ENCODE measurements around the gene MLN. TPM values are rescaled to one million over a fixed set of nuclear protein-coding genes. Genes with fewer than 3 reads are reported as not detected.

The MLN gene
- total RNA-seq, 1 donor from 2014 or later, result not detected

- no peak for DNase-seq (ENCODE audit: low read depth in 2 of 2)
Observed at GRCh38 chr6:33789550-33789895, 14.3 kb downstream of the MLN start.

- DNase-seq (ENCODE audit: low read depth in 2 of 2), result peak; percentile 85 to 94
Observed at GRCh38 chr6:33788694-33789549, 14.9 kb downstream of the MLN start, which contains the start of gene LEMD2. TSS of gene LEMD2 (minus strand) at chr6:33789130. CDS start at chr6:33789116, 14 bp downstream.

DNA sequence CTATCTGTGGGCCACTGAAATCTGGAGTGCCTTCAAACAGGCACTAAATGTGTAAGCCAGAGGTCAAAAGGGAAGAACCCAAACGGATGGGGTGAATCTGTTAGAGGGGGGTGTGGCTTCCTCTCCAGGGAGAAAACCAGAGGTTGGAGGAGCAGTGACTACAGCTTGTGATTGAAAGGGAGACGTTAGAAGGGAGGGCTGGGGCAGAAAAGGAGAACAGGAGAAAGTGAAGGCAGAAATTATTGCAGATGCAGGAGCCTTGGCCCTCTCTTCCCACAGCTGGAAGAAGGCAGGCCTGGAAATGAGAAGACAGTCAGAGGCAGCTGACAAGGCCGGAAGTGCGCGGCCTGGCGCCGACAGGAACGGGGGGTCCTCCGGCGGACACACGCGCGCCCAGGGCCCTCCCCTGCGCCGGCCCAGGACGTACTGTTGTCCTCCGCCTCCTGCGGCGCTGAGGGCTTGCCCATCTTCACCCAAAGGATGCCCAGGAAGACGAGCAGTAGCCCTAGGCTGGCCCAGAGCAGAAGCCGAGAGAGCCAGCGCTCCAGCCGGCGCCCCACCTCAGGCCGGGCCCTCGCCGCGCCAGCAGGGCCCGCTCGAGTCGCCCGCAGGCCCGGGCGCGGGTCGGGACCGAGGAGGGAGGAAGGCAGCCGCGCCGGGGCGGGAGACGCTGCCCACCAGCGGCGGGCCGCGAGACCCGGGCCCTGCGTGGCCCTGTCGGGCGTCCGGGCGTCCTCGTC lies 15.7 kb downstream of the MLN start:
- DNase-seq (ENCODE audit: low read depth in 2 of 2), result peak; percentile 47 to 87

DNA sequence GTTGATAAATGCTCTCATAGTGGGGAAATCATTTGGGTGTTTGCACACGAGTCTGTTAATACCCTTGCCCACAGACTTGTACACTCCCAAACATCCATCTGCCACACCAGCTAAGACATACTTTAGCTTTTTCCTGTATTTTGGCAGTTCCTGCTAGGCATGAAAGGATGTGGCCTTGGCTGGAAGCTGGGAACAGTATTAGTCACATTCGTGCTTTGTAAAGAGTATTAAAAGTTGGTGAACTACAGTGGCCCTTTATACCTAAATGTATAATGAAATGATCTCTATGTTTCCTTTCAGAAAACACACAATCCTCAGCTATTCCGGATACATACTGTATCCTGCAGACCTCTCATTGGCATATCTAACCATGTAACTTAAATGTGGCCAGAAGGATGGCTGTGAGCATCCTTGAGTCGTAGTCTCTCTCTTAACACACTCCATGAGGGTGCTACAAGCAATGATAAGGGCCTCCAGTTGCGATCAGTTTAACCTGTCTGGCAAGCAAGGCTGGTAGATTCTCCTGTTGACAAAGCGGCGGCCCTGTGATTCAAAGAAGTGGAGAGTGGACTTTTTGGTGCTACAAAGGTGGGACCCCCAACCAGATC lies 16.4 kb downstream of the MLN start:
- peak in 1 of 2 donors; percentile 63 for DNase-seq (ENCODE audit: low read depth in 2 of 2)

DNA sequence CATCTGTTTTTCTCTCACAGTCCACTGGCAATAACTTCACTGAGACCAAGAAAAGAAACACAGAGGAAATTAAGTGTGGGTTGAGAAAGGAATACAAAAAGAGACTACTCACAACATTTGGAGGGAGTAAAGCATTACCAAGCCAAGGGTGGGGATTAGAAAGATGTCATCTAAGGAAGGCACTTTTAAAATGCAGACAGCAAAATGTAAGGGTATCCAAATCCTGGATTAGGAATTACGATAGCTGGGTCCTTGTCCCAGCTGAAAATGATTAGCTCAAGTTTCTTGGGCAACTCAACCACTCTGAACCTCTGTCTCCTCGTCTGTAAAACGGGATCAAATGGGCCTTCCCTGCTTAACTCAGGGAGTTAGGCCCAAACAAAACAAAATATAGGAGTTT lies 17.1 kb downstream of the MLN start:
- no peak for DNase-seq (ENCODE audit: low read depth in 2 of 2)

- peak in 1 of 2 donors; percentile 68 for DNase-seq (ENCODE audit: low read depth in 2 of 2)
Observed at GRCh38 chr6:33785778-33786177, 18.0 kb downstream of the MLN start.

GRCh38 chr6:33784787-33785186 lies 19.0 kb downstream of the MLN start:
- DNase-seq (ENCODE audit: low read depth in 2 of 2), result no peak

DNA sequence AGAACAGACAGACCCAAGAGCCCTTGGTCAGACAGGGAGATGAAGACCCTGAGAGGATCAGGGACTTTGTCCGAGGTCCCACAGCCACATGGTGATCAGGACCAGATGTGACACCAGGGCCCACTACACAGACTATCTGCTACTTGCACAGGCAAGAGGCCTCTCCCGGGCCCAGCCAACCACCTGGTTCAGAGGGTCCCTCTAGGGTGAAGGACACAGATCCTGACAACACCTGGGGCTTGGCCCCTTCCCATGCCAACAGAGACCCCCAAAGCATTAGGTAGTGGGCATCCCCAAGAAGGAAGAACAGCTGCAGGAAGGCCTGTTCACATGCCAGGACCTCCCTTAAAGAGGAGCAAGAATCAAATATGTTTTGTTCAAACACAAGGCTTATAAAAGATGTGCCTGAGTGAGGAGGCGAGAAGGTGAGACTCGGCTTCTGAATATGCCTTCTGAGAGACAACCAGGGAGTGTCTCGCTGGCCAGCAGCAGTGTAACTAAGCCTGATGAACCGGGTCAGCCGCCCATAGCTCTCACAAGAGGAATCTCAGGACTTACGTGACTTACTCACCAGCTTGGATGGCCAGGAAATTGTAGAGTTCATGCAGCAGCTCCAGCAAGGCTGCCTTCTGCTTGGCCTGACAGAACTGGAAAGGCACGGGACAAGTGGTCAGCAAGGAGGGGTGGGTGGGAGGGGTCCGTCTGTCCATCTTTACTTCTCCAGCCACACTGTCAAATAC lies 19.9 kb downstream of the MLN start:
- DNase-seq (ENCODE audit: low read depth in 2 of 2), result no peak

DNA sequence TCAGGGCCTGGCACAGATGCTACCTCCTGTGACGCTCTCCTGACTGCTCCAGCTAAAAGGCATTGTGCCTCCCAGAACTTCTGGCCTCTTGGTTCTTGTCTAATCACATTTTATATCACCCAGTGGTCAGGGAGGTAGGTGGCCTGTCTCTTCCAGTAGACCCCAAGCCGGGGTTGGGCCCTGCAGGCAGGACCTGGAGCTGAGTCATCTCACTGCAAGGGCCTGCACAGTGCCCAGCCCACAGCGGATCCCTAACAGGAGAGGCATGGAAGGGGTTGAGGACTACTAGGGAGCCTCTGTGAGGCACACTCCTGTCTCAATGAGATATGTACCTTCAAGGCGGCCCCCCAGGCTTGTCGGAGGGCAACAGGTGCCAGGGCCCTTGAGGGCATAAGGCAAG lies 21.2 kb downstream of the MLN start:
- DNase-seq (ENCODE audit: low read depth in 2 of 2), result no peak

DNA sequence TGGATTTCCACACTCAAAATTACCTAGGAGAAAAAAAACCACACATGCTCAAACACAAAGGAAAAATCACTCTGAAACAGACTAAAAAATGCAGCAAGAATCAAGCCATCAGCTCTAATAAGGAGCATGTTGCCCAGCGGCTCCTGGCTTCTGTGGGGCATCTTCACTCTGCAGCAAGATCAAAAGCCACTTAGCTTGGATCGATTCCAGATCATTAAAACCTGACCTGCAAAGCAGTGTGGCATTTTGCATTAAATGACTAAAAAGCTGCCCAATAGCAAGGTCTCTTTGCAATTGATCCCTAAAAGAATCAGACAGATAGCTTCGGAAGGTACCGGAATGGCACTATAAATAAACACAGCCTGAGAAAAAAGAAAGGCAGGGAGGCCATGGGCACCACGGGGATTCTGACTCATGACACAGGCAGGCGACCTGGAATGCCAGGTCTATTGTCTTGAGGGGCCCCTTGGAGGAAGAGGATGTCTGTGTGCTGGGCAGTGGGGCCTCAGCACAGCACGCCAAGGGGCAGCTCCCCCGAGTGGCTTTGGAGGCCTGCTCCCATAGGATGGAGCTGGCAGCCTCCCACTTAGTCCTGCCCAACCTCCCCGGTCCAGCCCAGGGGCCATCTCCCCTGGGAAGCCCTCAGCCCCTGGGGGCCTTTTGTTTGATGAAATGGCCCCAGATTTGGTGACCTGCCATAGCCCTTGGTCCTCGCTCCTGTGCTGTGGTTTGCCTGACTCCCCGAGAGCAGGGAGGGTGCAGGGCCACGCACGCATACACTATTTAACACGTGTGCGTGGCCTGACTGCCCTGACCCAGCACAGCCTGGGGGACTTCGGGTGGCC lies 22.4 kb downstream of the MLN start:
- peak in 1 of 2 donors; percentile 90 for DNase-seq (ENCODE audit: low read depth in 2 of 2)

GRCh38 chr6:33779895-33780294 lies 23.9 kb downstream of the MLN start:
- no peak for DNase-seq (ENCODE audit: low read depth in 2 of 2)

DNA sequence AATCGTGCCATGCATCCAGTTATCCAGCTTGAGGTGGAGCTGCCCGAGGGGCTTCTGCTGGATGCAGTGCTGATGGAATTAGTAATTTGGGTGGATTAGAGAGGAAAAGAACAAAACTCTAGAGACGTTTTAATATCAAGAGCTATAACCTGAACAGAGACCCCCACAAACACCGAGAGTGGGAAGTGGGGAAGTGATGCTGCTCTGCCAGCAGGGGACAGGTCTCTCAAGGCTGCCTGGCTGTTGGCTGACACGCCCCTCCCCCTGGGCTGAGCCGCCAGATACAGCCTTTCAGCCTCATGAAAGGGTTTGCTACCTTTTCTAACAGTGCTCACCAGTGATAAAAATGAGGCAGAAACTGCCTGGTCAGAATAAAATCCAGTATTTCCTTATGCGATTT lies 24.5 kb downstream of the MLN start:
- peak in 1 of 2 donors; percentile 29 for DNase-seq (ENCODE audit: low read depth in 2 of 2)

- DNase-seq (ENCODE audit: low read depth in 2 of 2), result no peak
Observed at GRCh38 chr6:33778444-33779121, 25.2 kb downstream of the MLN start.

DNA sequence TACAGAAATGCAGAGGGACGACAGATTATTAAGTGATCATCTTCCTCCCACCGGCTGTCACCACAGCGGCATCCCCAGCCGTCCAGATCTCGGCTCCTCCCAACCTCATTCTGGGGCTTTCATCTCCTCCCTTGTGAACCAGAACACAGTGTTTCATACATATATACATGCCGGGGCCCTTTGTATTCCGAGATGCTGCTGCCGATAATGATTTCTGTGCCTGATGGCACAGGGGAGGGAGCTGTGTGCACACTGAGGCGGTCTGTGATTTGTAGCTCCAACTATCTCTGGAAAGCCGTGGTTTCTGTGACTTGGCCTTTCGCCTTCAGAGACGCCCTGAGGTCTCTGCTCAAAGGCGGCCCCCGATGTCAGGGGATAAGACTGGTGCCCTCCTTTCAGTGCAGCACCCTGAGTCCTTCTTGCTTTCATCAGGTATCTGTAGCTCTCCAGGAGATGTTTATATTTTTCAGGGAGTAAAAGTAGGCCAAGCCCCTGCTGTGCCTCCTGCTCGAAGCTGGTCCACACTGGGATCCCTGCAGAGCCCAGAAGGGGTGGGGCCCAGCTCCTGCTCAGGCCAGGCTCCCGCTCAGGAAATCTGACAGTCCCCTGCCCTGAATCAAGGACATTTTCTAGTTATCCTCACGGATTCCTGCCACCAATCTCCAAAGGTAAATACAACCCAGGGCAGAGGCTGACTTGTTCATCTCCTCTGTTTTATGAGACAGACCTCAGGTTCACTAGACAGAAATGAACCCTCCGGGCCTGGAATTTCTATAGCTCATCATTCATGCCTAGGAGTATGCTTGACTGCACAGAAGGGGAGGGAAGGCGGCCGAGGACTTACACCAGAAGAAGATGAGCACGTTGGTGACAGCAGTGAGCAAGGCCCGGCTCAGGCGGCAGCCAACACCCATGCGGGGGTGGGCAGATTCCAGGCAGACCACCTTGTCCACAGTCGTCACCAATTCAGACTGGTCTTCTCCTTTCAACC lies 26.1 kb downstream of the MLN start:
- DNase-seq (ENCODE audit: low read depth in 2 of 2), result no peak

DNA sequence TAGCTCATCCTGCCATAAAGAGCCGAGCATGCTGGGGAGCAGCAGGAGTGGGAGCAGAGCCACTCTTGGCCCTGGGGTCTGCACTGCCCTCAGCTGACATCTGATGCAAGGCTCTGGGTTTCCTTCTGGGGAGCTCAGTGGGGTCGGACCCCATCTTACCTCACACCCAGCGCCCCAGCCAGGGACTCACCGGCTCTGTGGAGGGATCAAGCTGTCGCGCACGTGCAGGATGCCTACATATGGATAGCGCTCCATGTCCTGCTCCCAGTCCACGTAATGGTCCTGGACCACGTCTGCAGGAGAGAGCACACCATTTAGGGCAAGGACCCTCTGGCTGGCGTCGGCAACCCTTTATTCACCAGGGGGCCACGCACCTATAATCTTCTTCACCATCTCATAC lies 27.0 kb downstream of the MLN start:
- no peak for DNase-seq (ENCODE audit: low read depth in 2 of 2)

DNA sequence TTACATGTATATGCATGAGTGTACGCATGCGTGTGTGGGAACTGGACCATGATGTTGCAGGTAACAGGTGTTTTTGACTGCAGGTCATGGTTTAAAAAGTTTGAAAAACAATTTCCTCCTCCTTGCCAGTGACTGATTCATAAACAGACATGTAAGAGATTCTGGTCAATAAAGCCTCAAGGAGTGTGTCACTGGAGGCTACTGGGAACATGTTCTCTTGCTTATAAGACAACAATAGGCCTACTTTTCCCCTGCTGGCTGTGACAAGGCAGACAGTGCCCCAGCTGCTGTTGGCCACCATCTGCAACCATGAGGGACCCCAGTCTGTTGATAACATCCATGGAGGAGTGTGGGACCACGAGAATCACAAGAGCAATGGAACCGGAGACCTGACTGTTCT lies 27.6 kb downstream of the MLN start:
- DNase-seq (ENCODE audit: low read depth in 2 of 2), result no peak

GRCh38 chr6:33774774-33775173 lies 29.0 kb downstream of the MLN start:
- no peak for DNase-seq (ENCODE audit: low read depth in 2 of 2)

DNA sequence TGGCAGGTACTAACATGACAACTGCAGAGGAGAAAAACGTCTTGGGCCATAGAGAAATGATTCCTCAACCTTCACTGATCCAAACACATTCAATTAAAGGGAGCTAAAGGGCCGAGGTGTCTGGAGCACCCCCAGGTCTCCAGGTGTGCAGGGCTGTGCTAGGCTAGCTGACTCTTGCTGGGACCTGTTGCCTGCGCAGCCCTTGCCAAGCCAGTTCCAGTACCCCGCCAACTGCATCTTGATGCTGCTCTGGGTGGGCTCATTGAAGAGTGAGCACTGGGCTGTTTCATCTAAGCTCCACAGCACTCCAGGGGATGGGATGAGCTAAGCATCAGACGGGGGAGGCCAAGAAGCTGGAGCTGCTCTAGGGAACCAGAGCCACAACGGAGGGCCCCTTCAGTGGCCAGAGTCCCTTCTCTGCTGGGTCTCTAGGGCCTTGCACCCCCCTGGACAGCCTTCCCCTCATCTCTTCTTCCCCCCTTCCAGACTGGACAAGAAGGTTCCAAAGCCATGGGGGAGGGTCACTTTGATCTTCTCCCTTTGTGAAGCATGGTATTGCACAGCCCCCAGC lies 30.8 kb downstream of the MLN start:
- no peak for DNase-seq (ENCODE audit: low read depth in 2 of 2)

All from dermis microvascular lymphatic vessel endothelial cell (primary cell).